RWPE1 (cell line): ENCODE results near the gene NAE1.

ENCODE experiments used
- CTCF ChIA-PET: fragments of 350-600 bp; sonication (Branson Sonifier 250); formaldehyde crosslinking; extraction: SDS; loops from one replicate; lab custom pipeline; 2021; lab: Yijun Ruan, JAX
- POLR2A ChIA-PET: fragments of 400-600 bp; formaldehyde crosslinking; extraction: SDS; loops from one replicate; lab custom pipeline; 2020; ENCODE audit warnings: antibody characterized with exemption; ENCODE audit not compliant: low non-redundant PET; lab: Yijun Ruan, JAX
- DNase-seq: peaks from one replicate; pipeline ENCODE4 v3.0.0; 2012; ENCODE audit warnings: low spot score
- H3K27ac ChIP-seq: fragments of 450-650 bp; 2 replicates; pipeline ENCODE4 v1.5.1; 2017
- TF ChIP-seq, protein P1 (sequence below): fragments of 450-650 bp; conservative IDR thresholded peaks from 2 replicates; pipeline ENCODE4 v1.5.1; 2017; ENCODE audit warnings: low read depth, mild to moderate bottlenecking

The NAE1 gene

DNA sequence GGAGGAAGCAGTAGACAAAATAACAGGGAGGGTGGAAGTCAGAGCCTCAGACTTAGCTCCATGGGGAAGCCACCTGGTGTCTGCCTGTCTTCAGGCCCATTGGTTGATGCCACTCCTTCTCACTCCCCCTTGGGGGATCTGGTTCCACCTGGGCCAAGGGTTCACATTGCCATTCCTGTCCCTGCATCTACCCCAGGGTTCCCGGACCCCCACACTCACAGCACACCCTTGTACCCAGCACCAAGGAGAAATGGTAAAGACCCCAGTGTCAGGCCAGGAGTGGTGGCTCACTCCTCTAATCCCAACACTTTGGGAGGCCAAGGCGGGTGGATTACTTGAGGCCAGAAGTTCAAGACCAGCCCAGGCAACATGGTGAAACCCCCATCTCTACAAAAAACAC, 12.4 kb upstream of the NAE1 start:
- no peak for DNase-seq
- CTCF ChIA-PET, result interaction anchor here (0.9 kb wide), 1 partner anchor 25 kb away, joined by 3 read pairs; no protein-coding TSS in a partner anchor
- H3K27ac ChIP-seq, result no peak overlapping the region
- TF ChIP-seq, protein P1, sequence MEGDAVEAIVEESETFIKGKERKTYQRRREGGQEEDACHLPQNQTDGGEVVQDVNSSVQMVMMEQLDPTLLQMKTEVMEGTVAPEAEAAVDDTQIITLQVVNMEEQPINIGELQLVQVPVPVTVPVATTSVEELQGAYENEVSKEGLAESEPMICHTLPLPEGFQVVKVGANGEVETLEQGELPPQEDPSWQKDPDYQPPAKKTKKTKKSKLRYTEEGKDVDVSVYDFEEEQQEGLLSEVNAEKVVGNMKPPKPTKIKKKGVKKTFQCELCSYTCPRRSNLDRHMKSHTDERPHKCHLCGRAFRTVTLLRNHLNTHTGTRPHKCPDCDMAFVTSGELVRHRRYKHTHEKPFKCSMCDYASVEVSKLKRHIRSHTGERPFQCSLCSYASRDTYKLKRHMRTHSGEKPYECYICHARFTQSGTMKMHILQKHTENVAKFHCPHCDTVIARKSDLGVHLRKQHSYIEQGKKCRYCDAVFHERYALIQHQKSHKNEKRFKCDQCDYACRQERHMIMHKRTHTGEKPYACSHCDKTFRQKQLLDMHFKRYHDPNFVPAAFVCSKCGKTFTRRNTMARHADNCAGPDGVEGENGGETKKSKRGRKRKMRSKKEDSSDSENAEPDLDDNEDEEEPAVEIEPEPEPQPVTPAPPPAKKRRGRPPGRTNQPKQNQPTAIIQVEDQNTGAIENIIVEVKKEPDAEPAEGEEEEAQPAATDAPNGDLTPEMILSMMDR, result no peak
- POLR2A ChIA-PET, result no interaction called here

DNA sequence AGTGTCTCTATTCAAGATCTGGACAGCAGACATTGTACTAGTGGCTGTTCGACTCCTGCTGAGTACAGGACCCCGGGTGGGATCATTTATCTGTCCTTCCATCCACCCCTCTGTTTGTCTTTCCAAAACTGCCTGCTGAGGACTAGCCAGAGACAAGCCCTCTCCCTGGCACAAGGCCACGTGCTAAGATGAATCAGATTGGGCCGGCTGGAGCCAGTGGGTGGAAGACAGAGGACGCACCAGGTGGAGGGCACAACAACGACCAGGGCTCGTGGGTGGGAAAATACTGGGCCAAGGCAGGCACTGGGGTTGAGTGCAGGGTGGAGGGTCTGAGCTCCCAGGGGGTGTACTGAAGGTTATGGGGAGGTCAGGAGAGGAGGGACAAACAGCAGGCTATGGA, 12.0 kb upstream of the NAE1 start:
- POLR2A ChIA-PET, result no interaction called here
- H3K27ac ChIP-seq, result no peak overlapping the region
- DNase-seq, result no peak
- TF ChIP-seq, protein P1, result no peak
- CTCF ChIA-PET, result no interaction called here

DNA sequence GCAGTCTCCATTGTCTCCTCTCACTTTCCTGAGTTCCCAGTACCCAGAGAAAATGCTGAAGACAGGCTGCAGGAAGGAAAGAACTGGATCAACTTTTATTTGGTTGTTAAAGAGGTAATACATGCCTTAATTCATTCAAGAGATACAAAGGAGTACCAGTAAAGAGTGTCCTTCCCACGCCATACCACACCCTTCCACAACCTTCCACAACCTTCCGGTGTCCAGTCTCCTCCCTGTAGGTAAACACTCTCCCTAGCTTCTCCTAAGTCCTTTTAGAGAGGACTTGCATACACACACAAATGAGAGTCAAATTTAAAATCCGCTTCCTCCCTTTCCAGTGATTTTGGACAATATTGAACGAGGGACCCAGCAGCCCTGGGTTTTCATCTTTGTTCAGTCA, 10.6 kb upstream of the NAE1 start:
- ChIA-PET POLR2A (no interaction called here), CTCF (no interaction called here)
- DNase-seq, result no peak
- no peak overlapping the region for H3K27ac ChIP-seq
- TF ChIP-seq, protein P1, result no peak

DNA sequence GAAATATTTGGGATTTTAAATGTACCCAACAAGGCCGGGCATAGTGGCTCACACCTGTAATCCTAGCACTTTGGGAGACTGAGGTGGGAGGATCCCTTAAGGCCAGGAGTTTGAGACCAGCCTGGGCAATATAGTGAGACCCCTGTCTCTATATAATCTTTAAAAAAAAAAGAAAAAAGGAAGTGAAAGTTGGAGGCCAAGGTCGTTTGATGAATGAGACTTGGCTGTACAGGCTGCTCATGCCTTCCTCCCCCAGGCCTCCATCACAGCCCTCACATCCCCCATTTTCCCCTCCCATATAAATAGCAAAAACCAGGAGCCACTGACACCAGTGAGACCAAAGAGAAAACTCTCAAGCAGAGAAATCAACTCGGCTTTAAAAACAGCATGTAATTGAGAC, 10.1 kb upstream of the NAE1 start:
- ChIA-PET POLR2A (no interaction called here), CTCF (no interaction called here)
- DNase-seq, result no peak
- TF ChIP-seq, protein P1, result no peak
- H3K27ac ChIP-seq, result no peak overlapping the region

DNA sequence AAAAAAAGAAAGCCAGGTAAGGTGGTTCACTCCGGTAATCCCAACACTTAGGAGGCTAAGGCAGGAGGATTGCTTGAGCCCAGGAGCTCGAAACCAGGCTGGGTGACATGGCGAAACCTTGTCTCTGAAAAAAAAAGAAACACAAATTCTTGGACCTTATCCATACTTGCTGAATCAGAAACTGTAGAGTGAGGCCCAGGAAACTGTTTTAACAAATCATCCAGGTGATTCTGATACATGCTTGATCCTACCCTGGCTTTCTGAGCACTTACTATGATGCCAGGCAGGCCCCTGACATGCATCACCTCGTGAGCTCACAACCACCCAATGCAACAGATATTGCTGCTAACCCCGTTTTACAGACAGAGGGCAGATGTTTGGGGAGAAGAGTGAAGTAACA, 4.0 kb upstream of the NAE1 start:
- ChIA-PET POLR2A (interaction anchor here (0.6 kb wide), 1 partner anchor 33 kb away, joined by 4 read pairs; no protein-coding TSS in a partner anchor), CTCF (no interaction called here)
- TF ChIP-seq, protein P1, result no peak
- no peak overlapping the region for H3K27ac ChIP-seq
- DNase-seq, result no peak

DNA sequence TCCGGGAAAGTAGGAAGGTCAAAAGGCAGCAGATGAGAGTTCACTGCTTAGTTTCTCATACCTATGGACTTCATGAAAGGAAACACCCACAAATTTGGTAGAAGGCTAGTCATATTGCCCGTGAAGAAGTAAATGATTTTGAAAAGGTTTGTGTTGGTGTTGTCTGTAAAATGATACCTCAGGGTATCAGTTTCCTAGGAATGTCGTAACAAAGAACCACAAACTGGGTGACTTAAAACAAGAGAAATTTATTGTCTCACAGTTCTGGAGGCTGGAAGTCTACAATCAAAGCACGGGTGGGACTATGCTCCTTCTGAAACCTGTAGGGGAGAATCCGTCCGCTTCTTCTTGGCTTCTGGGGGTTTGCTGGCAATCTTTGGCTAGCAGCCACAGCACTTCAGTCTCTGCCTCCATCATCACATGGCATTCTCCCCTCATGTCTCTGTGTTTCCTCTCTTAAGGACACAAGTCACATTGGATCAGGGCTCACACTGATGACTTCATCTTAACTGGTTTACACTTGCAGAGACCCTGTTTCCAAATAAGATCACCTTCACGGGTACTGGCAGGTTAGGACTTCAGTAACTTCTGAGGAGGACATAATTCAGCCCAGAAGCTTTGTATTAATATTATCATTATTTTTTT, 2.0 kb upstream of the NAE1 start:
- CTCF ChIA-PET, result interaction anchor here (0.6 kb wide), 1 partner anchor 1369 kb away, joined by 3 read pairs; no protein-coding TSS in a partner anchor
- TF ChIP-seq, protein P1, result no peak
- H3K27ac ChIP-seq, result no peak overlapping the region
- POLR2A ChIA-PET, result no interaction called here
- DNase-seq, result no peak
